Activated naive CD8-positive, alpha-beta T cell treated with anti-CD3 and anti-CD28 coated beads, Interleukin-2, amount 10 ng/mL, durations not matched to agents 7 days and 5 days (primary cell): Measurements from ENCODE around the gene IRS1. TPM values are rescaled to one million over a fixed set of nuclear protein-coding genes. Genes with fewer than 3 reads are reported as not detected.

ENCODE experiments used
- ATAC-seq: fragments of 150-1000 bp; cut with Tn5 transposase; one replicate; pipeline ENCODE4 v1.10.0; 2021; ENCODE audit warnings: low read depth, moderate library complexity
- POLR2A ChIA-PET: fragments of 350-600 bp; sonication (Branson Sonifier 250); formaldehyde crosslinking; loops from one replicate; lab custom pipeline; 2021; ENCODE audit warnings: antibody characterized with exemption; lab: Charles Lee
- DNase-seq: peaks from one replicate; pipeline ENCODE4 v3.0.0; 2021
- H3K27ac Mint-ChIP-seq: one replicate; pipeline ENCODE4 v1.8.0; 2022; ENCODE audit warnings: mild to moderate bottlenecking, mixed read lengths
- H3K27me3 Mint-ChIP-seq: one replicate; pipeline ENCODE4 v1.8.0; 2022; ENCODE audit warnings: mild to moderate bottlenecking, moderate library complexity, mixed read lengths
- H3K36me3 Mint-ChIP-seq: one replicate; pipeline ENCODE4 v1.8.0; 2021; ENCODE audit warnings: mild to moderate bottlenecking, mixed read lengths
- H3K4me1 Mint-ChIP-seq: one replicate; pipeline ENCODE4 v1.8.0; 2021; ENCODE audit warnings: mixed read lengths
- H3K4me3 Mint-ChIP-seq: one replicate; pipeline ENCODE4 v1.8.0; 2022; ENCODE audit warnings: mild to moderate bottlenecking, moderate library complexity, mixed read lengths
- H3K9me3 Mint-ChIP-seq: one replicate; pipeline ENCODE4 v1.8.0; 2021; ENCODE audit warnings: mixed read lengths
- total RNA-seq, 2 experiments: library from RNA; stranded (reverse); gene quantifications; one replicate each; pipeline ENCODE4 v1.2.3, GENCODE V29; 2021

IRS1 gene
- total RNA-seq, 2 experiments from 2014 or later, result 6.5 to 8.0 TPM

- POLR2A ChIA-PET, result interaction anchor here (0.5 to 3.4 kb wide), 6 partner anchors 9 to 1136 kb away, joined by 4 to 30 read pairs (median 7); partner anchors contain the start of gene RHBDD1
- peaks cover 10% of the 10 kb centered on the region for H3K27me3 Mint-ChIP-seq
- peaks cover 21% of the 10 kb centered on the region for H3K4me1 Mint-ChIP-seq
- no peaks in the 10 kb centered on the region for H3K36me3 Mint-ChIP-seq
- peak; percentile 84 for DNase-seq
- peak overlapping the region; percentile 79 for H3K27ac Mint-ChIP-seq
- peak; percentile 55 for ATAC-seq
- no peaks in the 10 kb centered on the region for H3K9me3 Mint-ChIP-seq
- H3K4me3 Mint-ChIP-seq, result peak overlapping the region; percentile 89
Measured at GRCh38 chr2:226800941-226801784, 1.5 kb upstream of the IRS1 start.

GRCh38 chr2:226799976-226800940 lies 638 bp upstream of the IRS1 start:
- H3K4me3 Mint-ChIP-seq, result peak overlapping the region; percentile 89
- H3K36me3 Mint-ChIP-seq, result no peaks in the 10 kb centered on the region
- peaks cover 21% of the 10 kb centered on the region for H3K4me1 Mint-ChIP-seq
- H3K27ac Mint-ChIP-seq, result peak overlapping the region; percentile 82
- H3K27me3 Mint-ChIP-seq, result peaks cover 10% of the 10 kb centered on the region
- no peaks in the 10 kb centered on the region for H3K9me3 Mint-ChIP-seq
- POLR2A ChIA-PET, result interaction anchor here (0.5 to 3.4 kb wide), 9 partner anchors 8 to 1135 kb away, joined by 4 to 30 read pairs (median 7); partner anchors contain the start of gene RHBDD1
- DNase-seq, result no peak
- ATAC-seq, result no peak

- no peaks in the 10 kb centered on the region for H3K27me3 Mint-ChIP-seq
- H3K4me3 Mint-ChIP-seq, result peak overlapping the region; percentile 89
- H3K4me1 Mint-ChIP-seq, result peaks cover 32% of the 10 kb centered on the region
- DNase-seq, result peak; percentile 77
- H3K27ac Mint-ChIP-seq, result peak overlapping the region; percentile 84
- POLR2A ChIA-PET, result interaction anchor here (0.6 to 3.4 kb wide), 8 partner anchors 9 to 582 kb away, joined by 3 to 30 read pairs (median 3); partner anchors contain the start of gene RHBDD1
- H3K9me3 Mint-ChIP-seq, result no peaks in the 10 kb centered on the region
- peaks cover 5% of the 10 kb centered on the region for H3K36me3 Mint-ChIP-seq
- peak; percentile 41 for ATAC-seq
Measured at GRCh38 chr2:226798422-226799210, 1.0 kb downstream of the IRS1 start.

- Mint-ChIP-seq H3K27me3 (no peaks in the 10 kb centered on the region), H3K4me3 (peak overlapping the region; percentile 89), H3K9me3 (no peaks in the 10 kb centered on the region), H3K27ac (peak overlapping the region; percentile 84), H3K36me3 (peaks cover 5% of the 10 kb centered on the region), H3K4me1 (peaks cover 38% of the 10 kb centered on the region)
- POLR2A ChIA-PET, result interaction anchor here (0.7 to 3.4 kb wide), 5 partner anchors 8 to 187 kb away, joined by 3 to 30 read pairs (median 3); partner anchors contain the start of gene RHBDD1
- ATAC-seq (no peak), DNase-seq (no peak)
Measured at GRCh38 chr2:226797989-226798421, 1.6 kb downstream of the IRS1 start.

- H3K27me3 Mint-ChIP-seq, result no peaks in the 10 kb centered on the region
- POLR2A ChIA-PET, result interaction anchor here (0.9 to 3.4 kb wide), 4 partner anchors 8 to 39 kb away, joined by 3 to 30 read pairs (median 16); partner anchors contain the start of gene RHBDD1
- H3K4me3 Mint-ChIP-seq, result peak overlapping the region; percentile 53
- H3K4me1 Mint-ChIP-seq, result peaks cover 39% of the 10 kb centered on the region
- peak overlapping the region; percentile 30 for H3K27ac Mint-ChIP-seq
- H3K36me3 Mint-ChIP-seq, result peaks cover 5% of the 10 kb centered on the region
- DNase-seq, result peak; percentile 30
- no peaks in the 10 kb centered on the region for H3K9me3 Mint-ChIP-seq
- ATAC-seq, result no peak
Measured at GRCh38 chr2:226797289-226797988, 2.2 kb downstream of the IRS1 start.

- Mint-ChIP-seq H3K36me3 (peaks cover 5% of the 10 kb centered on the region), H3K27me3 (no peaks in the 10 kb centered on the region), H3K4me1 (peaks cover 42% of the 10 kb centered on the region), H3K9me3 (no peaks in the 10 kb centered on the region), H3K27ac (no peak overlapping the region), H3K4me3 (peak overlapping the region; percentile 35)
- DNase-seq, result peak; percentile 34
- POLR2A ChIA-PET, result interaction anchor here (0.9 kb wide), 1 partner anchor 39 kb away, joined by 3 read pairs; the partner anchor contains the start of gene RHBDD1
- ATAC-seq, result no peak
Measured at GRCh38 chr2:226796840-226797288, 2.8 kb downstream of the IRS1 start.

- Mint-ChIP-seq H3K36me3 (peaks cover 5% of the 10 kb centered on the region), H3K27me3 (no peaks in the 10 kb centered on the region), H3K9me3 (no peaks in the 10 kb centered on the region), H3K4me1 (peaks cover 38% of the 10 kb centered on the region), H3K4me3 (peak overlapping the region; percentile 30), H3K27ac (peak overlapping the region; percentile 9)
- DNase-seq (no peak), ATAC-seq (no peak)
- POLR2A ChIA-PET, result interaction anchor here (0.9 to 1.7 kb wide), 2 partner anchors 39 to 40 kb away, joined by 3 to 8 read pairs; partner anchors contain the start of gene RHBDD1
Measured at GRCh38 chr2:226796012-226796839, 3.4 kb downstream of the IRS1 start.

- H3K4me1 Mint-ChIP-seq, result peaks cover 41% of the 10 kb centered on the region
- ATAC-seq (no peak), DNase-seq (no peak)
- POLR2A ChIA-PET, result interaction anchor here (1.7 kb wide), 1 partner anchor 40 kb away, joined by 8 read pairs; the partner anchor contains the start of gene RHBDD1
- H3K27me3 Mint-ChIP-seq, result no peaks in the 10 kb centered on the region
- H3K9me3 Mint-ChIP-seq, result no peaks in the 10 kb centered on the region
- H3K27ac Mint-ChIP-seq, result no peak overlapping the region
- no peak overlapping the region for H3K4me3 Mint-ChIP-seq
- peaks cover 5% of the 10 kb centered on the region for H3K36me3 Mint-ChIP-seq
Measured at GRCh38 chr2:226795281-226796011, 4.2 kb downstream of the IRS1 start.

GRCh38 chr2:226794751-226795171 lies 4.9 kb downstream of the IRS1 start:
- no peaks in the 10 kb centered on the region for H3K9me3 Mint-ChIP-seq
- no peaks in the 10 kb centered on the region for H3K27me3 Mint-ChIP-seq
- peak overlapping the region; percentile 45 for H3K27ac Mint-ChIP-seq
- POLR2A ChIA-PET, result interaction anchor here (1.7 kb wide), 1 partner anchor 41 kb away, joined by 8 read pairs; the partner anchor contains the start of gene RHBDD1
- ATAC-seq (no peak), DNase-seq (no peak)
- H3K36me3 Mint-ChIP-seq, result peaks cover 7% of the 10 kb centered on the region
- peaks cover 45% of the 10 kb centered on the region for H3K4me1 Mint-ChIP-seq
- peak overlapping the region; percentile 29 for H3K4me3 Mint-ChIP-seq

GRCh38 chr2:226794196-226794661 lies 5.4 kb downstream of the IRS1 start:
- H3K27me3 Mint-ChIP-seq, result no peaks in the 10 kb centered on the region
- ATAC-seq (no peak), DNase-seq (no peak)
- H3K9me3 Mint-ChIP-seq, result no peaks in the 10 kb centered on the region
- peak overlapping the region; percentile 29 for H3K4me3 Mint-ChIP-seq
- H3K27ac Mint-ChIP-seq, result peak overlapping the region; percentile 18
- H3K36me3 Mint-ChIP-seq, result peaks cover 7% of the 10 kb centered on the region
- H3K4me1 Mint-ChIP-seq, result peaks cover 49% of the 10 kb centered on the region
- POLR2A ChIA-PET, result interaction anchor here (2.2 kb wide), 1 partner anchor 41 kb away, joined by 15 read pairs; the partner anchor contains the start of gene RHBDD1
